ENCODE measurements around the gene ADM2.
A peak's percentile ranks its signal among the peaks of the same experiment; 100 is the strongest.

Gene ADM2

DNA sequence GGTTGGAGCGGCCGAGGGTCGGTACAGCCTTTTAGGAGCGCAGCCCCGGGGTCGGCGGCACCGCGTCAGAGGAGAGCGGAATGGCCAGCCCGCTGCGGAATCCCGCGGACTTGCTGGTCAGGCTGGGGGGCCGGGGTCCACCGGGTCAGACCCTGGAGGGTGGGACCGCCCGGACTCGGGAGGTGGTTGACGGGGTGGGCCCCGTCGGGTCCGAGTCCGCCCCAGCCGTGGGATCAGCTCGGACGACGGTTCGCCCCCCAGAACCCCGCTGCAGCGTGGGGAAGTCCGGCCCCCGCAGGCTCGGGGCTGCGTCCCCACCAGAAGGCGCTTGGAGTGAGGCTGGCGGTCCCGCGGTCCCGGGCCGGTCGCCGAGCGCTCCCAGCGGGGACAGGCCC is 301 bp upstream of the ADM2 start:
- no peaks in the 10 kb centered on the region; the same call in 1 of the 2 replicates for H3K36me3 ChIP-seq (replicated peaks)
- in situ Hi-C loops (cut with MboI; ENCODE audit: low sequenced_read_pairs): no loop called here
- no peak for DNase-seq (ENCODE audit: low spot score in 2 of 2)
- no peaks in the 10 kb centered on the region for H3K4me1 ChIP-seq
- H3K9me3 ChIP-seq: no peaks in the 10 kb centered on the region
- H3K4me3 ChIP-seq: peak overlapping the region; percentile 60
- H3K27me3 ChIP-seq (ENCODE audit: low read depth): no peaks in the 10 kb centered on the region

DNA sequence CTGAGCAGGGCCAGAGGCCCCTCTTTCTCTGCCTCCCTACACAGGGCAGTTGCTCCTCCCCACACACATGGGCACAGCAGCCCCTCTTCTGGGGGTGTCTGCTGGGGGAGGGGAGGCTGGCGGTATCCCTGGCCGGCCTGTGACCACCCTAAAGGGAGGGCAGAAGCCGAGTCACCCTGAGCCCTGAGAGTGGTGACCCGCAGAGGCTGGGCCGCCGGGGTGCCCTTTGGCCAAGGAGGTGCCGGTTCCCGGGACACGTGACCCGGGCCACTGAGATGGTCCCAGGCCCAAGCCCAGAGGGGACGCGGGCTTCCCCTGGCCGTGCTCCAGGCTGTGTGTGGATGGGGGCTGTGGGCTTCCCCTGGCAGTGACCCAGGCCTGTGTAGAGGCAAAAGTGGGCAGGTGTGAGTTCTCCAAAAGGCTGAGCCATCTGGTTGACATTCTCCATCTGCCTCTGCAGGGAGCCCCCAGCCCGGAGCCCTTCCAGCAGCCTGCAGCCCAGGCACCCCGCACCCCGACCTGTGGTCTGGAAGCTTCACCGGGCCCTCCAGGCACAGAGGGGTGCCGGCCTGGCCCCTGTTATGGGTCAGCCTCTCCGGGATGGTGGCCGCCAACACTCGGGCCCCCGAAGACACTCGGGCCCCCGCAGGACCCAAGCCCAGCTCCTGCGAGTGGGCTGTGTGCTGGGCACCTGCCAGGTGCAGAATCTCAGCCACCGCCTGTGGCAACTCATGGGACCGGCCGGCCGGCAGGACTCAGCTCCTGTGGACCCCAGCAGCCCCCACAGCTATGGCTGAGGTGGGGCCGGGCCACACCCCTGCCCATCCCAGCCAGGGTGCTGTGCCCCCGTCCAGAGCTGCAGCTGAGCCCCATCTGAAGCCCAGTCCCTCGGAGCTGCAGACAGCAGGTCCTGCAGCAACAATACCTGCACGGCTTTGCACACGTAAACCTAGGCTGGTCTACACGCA is 1.0 kb downstream of the ADM2 start:
- Histone ChIP-seq H3K27me3 (ENCODE audit: low read depth) (no peaks in the 10 kb centered on the region), H3K9me3 (no peaks in the 10 kb centered on the region), H3K36me3 (replicated peaks) (no peaks in the 10 kb centered on the region; the same call in 1 of the 2 replicates), H3K4me3 (peak overlapping the region; percentile 60), H3K4me1 (no peaks in the 10 kb centered on the region)
- no peak for DNase-seq (ENCODE audit: low spot score in 2 of 2)
- in situ Hi-C loops (cut with MboI; ENCODE audit: low sequenced_read_pairs): no loop called here

DNA sequence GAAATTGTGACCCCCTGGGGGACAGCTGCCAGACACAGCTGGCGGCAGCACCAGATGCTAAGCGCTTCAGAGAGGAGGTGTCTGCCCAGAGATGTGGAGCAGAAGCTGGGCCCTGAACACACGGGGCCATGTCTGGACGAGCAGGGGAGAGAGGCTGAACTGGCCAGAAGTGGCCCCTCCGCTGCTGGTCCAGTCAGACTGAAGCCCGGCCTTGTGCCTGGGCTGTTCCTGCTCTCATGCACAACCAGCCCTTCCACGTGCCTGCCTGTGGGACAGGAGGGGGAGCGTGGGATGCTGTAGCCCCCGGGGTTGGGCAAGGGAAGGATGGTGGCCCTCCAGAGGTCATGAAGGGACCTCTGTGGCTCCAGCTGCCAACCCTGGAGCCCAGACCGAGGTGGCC is 1.8 kb downstream of the ADM2 start:
- Histone ChIP-seq H3K9me3 (no peaks in the 10 kb centered on the region), H3K27me3 (ENCODE audit: low read depth) (no peaks in the 10 kb centered on the region), H3K36me3 (replicated peaks) (no peaks in the 10 kb centered on the region; the same call in 1 of the 2 replicates), H3K4me1 (no peaks in the 10 kb centered on the region), H3K4me3 (no peak overlapping the region)
- no peak for DNase-seq (ENCODE audit: low spot score in 2 of 2)
- in situ Hi-C loops (cut with MboI; ENCODE audit: low sequenced_read_pairs): no loop called here

DNA sequence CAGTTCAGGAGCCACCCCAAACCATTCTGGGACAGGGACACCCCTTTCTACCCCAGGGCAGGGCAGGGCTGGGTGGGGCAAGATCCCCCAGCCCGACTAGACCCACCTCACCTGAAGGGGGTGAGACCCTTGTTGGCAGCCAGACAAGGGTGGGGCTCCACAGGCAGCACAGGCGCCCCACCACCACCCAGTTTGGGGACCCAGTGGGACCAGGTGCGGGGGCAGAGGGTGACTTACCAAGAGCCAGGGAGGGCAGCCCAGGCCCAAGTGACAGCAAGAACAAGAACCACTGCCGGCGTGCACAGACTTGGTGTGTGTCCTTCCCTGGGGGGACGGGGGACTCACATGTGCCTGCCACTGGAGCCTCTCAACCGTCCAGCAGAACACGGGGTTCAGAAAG is 2.2 kb downstream of the ADM2 start:
- Histone ChIP-seq H3K36me3 (replicated peaks) (no peaks in the 10 kb centered on the region; the same call in 1 of the 2 replicates), H3K27me3 (ENCODE audit: low read depth) (no peaks in the 10 kb centered on the region), H3K4me1 (no peaks in the 10 kb centered on the region), H3K9me3 (no peaks in the 10 kb centered on the region), H3K4me3 (no peak overlapping the region)
- no peak for DNase-seq (ENCODE audit: low spot score in 2 of 2)
- in situ Hi-C loops (cut with MboI; ENCODE audit: low sequenced_read_pairs): no loop called here

DNA sequence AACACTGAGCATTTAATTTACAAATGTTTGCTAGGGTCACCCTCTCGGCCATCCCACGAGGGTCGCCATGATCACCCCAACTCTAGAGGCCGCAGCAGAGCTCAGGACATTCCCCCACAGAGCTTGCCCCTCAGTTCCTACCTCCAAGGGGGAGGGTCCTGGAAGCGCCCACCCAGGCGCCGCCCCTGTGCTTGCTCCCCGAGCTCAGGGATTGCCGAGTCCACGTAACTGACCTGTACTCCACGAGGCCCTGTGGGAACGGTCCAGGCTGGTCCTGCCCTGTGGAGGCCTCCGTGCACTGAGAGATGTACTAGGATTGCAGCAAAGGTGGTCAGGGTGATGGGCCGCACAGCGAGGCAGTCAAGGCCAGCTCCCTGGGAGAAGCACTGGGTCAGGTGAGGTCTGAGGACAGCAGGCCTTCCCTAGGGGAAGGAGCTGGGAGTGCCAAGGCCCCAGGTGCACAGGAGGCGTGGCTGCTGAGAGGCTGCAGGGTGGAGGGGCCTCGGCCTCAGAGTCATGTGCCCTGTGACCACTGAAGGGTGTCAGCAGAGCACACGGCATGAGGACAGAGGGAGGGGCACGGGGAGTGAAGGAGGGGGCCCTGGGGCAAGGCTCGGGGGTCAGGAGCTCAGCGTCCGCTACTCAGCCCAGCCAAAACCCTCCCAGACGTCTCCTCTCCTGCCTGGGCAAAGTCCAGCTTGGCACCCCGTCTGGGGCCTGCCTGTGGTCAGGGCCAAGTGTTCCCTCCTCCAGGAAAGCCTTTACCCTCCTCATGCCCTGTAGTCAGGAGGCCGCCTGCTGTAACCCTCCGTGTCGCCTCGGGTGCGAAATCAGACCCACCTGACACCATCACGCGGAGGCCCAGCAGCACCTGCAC is 2.9 kb downstream of the ADM2 start:
- in situ Hi-C loops (cut with MboI; ENCODE audit: low sequenced_read_pairs): no loop called here
- Histone ChIP-seq H3K4me1 (no peaks in the 10 kb centered on the region), H3K4me3 (no peak overlapping the region)

DNA sequence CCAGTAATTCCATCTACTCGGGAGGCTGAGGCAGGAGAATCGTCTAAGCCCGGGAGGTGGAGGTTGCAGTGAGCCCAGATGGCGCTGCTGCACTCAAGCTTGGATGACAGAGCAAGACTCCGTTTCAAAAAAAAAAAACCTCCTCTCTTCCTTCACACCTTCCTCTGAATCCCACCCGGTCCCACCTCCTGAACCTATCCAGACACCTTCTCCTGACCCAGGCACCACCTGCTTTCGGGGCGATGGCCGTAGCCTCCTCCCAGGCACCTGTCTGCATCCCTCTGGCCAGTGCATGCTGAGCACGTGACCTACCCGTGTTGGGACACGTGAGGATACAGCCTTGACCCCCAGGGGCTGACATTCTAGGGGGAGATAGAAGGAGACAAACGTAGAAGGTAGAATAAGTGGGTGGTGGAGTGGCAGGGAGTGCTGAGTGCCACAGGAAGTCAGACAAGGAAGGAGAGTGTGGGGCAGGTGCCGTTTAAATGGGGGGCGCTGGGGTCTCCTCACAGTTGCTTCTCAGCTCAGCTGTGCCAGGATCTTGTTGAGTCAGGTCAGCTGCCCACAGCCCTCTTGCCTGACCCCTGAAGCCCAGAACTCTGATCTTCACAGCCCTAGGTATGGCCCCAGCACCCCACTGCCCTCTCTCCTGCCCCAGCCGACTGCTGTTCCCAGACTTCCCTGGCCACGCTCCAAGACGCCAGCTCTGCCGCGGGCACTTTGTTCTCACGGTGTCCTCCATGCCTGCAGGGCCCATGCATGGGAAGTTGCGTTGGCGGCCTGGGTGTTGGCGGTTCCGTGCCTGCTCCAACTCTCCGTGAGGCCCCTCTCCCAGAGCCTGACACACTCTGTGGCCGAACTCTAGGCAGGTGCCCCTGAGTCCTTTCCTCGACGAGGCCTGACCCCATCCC is 4.1 kb downstream of the ADM2 start:
- H3K36me3 ChIP-seq (replicated peaks): no peaks in the 10 kb centered on the region; the same call in 1 of the 2 replicates
- in situ Hi-C loops (cut with MboI; ENCODE audit: low sequenced_read_pairs): no loop called here
- DNase-seq (ENCODE audit: low spot score in 2 of 2): peak in 1 of 2 experiments; percentile 32
- no peaks in the 10 kb centered on the region for H3K27me3 ChIP-seq (ENCODE audit: low read depth)
- H3K9me3 ChIP-seq: no peaks in the 10 kb centered on the region
- H3K4me3 ChIP-seq: no peak overlapping the region
- no peaks in the 10 kb centered on the region for H3K4me1 ChIP-seq

More for the DNA sequence above, 2.9 kb downstream of the ADM2 start:
- Histone ChIP-seq H3K36me3 (replicated peaks) (no peaks in the 10 kb centered on the region; the same call in 1 of the 2 replicates), H3K9me3 (no peaks in the 10 kb centered on the region), H3K27me3 (ENCODE audit: low read depth) (no peaks in the 10 kb centered on the region)
- DNase-seq (ENCODE audit: low spot score in 2 of 2): no peak

DNA sequence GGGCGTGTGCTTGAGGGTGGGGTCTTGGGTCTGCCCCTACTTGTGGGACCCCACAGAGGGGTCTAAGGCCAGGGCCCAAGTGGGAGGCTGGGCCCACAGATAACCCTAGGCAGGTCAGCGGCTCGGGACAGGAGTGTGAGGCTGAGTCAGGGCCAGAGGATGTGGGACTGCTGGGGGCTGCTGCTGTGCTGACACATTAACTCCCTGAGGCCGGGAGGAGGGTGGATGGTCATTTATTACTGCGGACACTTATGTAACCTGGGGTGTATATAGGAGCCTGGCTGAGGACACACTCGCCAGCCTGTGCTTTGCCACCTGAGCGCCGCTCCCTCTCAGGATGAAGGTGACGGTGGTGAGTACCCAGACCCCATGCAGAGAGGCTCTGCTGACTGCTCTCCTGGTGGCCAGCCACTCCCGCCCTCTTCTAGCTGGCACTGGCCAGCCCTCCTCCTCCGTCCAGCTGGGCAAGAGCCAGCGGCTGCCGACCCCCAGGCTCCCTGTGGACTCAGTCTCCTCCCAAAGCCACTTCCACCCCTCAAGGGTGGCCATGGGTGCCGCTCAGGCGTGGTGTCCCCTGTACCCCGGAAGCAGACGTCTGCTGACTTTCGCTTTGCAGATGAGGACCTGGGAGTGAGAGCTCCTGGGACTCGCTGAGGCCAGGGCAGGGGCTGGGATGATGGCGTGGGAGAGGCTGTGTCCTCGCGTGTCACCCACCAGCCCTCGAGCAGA is 5.4 kb downstream of the ADM2 start, which contains the start of gene MIOX:
TSS of gene MIOX (plus strand) at position 299 of the 729 bp plus-strand sequence. CDS start at position 338, 39 bp downstream.
- in situ Hi-C loops (cut with MboI; ENCODE audit: low sequenced_read_pairs): no loop called here

DNA sequence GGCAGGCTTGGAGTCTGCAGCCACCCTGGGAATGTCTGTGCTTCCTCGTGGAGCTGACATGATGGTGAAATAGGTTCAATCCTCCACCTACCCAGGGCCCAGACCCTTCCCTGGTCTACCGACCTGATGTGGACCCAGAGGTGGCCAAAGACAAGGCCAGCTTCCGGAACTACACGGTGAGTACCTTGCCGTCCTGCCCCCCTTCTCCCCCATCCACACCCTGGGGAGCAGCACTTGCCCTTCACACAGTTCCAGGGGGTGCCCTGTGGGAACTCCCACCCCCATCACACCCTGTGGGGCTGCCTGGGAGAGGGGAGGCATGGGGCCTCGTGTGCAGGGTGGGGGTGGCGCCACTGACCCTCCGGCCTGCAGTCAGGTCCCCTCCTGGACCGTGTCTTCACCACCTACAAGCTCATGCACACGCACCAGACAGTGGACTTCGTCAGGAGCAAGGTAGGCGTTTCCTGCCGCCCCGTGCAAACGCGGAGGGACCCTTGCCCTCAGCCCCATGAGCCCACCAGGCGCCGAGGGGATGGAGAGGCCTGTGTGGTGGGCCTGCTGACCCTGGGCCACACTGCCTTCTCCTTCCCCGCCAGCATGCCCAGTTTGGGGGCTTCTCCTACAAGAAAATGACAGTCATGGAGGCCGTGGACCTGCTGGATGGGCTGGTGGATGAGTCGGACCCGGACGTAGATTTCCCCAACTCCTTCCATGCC is 6.1 kb downstream of the ADM2 start:
- Histone ChIP-seq H3K4me3 (no peak overlapping the region), H3K9me3 (no peaks in the 10 kb centered on the region), H3K36me3 (replicated peaks) (no peaks in the 10 kb centered on the region; the same call in 1 of the 2 replicates), H3K27me3 (ENCODE audit: low read depth) (no peaks in the 10 kb centered on the region), H3K4me1 (no peaks in the 10 kb centered on the region)
- no peak for DNase-seq (ENCODE audit: low spot score in 2 of 2)
- in situ Hi-C loops (cut with MboI; ENCODE audit: low sequenced_read_pairs): no loop called here

More for the DNA sequence above, 5.4 kb downstream of the ADM2 start, which contains the start of gene MIOX:
- Histone ChIP-seq H3K27me3 (ENCODE audit: low read depth) (no peaks in the 10 kb centered on the region), H3K4me3 (no peak within 1 kb of the TSS), H3K4me1 (no peaks in the 10 kb centered on the region), H3K36me3 (replicated peaks) (no peaks in the 10 kb centered on the region; the same call in 1 of the 2 replicates), H3K9me3 (no peaks in the 10 kb centered on the region)
- no peak for DNase-seq (ENCODE audit: low spot score in 2 of 2)

DNA sequence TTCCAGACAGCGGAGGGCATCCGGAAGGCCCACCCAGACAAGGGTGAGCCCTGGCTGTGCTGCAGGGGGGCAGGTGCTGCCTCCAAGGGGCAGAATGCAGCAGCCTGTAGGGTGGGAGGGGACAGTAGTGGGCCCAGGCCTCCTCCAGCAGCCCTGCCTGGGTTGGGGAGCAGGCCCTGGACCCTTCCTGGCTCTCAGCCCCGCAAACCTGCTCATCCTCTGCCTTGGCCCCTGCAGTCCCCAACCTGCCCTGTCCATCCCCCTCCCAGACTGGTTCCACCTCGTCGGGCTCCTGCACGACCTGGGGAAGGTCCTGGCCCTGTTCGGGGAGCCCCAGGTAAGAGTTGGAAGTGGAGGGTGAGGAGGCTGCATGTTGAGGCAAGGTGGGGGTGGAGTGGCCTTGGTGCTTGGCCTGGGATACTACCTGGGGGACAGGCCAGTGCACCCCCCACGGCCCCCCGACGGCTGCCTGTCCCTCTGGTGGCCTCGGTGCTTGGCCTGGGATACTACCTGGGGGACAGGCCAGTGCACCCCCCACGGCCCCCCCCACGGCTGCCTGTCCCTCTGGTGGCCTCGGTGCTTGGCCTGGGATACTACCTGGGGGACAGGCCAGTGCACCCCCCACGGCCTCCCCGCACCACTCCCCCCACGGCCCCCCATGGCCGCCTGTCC is 6.8 kb downstream of the ADM2 start:
- H3K4me3 ChIP-seq: no peak overlapping the region
- H3K36me3 ChIP-seq (replicated peaks): no peaks in the 10 kb centered on the region; the same call in 1 of the 2 replicates
- no peaks in the 10 kb centered on the region for H3K9me3 ChIP-seq
- in situ Hi-C loops (cut with MboI; ENCODE audit: low sequenced_read_pairs): no loop called here
- no peak for DNase-seq (ENCODE audit: low spot score in 2 of 2)
- no peaks in the 10 kb centered on the region for H3K4me1 ChIP-seq
- no peaks in the 10 kb centered on the region for H3K27me3 ChIP-seq (ENCODE audit: low read depth)

DNA sequence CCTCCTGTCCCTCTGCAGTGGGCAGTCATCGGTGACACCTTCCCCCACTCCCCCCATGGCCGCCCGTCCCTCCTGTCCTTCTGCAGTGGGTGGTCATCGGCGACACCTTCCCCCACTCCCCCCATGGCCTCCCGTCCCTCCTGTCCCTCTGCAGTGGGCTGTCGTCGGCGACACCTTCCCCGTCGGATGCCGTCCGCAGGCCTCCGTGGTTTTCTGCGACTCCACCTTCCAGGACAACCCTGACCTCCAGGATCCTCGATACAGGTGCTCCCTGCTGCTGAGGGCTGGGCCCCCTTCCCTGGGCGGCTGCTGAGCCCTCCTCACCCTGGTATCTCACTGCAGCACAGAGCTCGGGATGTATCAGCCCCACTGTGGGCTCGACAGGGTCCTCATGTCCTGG is 7.5 kb downstream of the ADM2 start:
- no peaks in the 10 kb centered on the region for H3K4me1 ChIP-seq
- no peak overlapping the region for H3K4me3 ChIP-seq
- no peaks in the 10 kb centered on the region for H3K27me3 ChIP-seq (ENCODE audit: low read depth)
- H3K36me3 ChIP-seq (replicated peaks): no peaks in the 10 kb centered on the region; the same call in 1 of the 2 replicates
- in situ Hi-C loops (cut with MboI; ENCODE audit: low sequenced_read_pairs): no loop called here
- no peaks in the 10 kb centered on the region for H3K9me3 ChIP-seq
- no peak for DNase-seq (ENCODE audit: low spot score in 2 of 2)

DNA sequence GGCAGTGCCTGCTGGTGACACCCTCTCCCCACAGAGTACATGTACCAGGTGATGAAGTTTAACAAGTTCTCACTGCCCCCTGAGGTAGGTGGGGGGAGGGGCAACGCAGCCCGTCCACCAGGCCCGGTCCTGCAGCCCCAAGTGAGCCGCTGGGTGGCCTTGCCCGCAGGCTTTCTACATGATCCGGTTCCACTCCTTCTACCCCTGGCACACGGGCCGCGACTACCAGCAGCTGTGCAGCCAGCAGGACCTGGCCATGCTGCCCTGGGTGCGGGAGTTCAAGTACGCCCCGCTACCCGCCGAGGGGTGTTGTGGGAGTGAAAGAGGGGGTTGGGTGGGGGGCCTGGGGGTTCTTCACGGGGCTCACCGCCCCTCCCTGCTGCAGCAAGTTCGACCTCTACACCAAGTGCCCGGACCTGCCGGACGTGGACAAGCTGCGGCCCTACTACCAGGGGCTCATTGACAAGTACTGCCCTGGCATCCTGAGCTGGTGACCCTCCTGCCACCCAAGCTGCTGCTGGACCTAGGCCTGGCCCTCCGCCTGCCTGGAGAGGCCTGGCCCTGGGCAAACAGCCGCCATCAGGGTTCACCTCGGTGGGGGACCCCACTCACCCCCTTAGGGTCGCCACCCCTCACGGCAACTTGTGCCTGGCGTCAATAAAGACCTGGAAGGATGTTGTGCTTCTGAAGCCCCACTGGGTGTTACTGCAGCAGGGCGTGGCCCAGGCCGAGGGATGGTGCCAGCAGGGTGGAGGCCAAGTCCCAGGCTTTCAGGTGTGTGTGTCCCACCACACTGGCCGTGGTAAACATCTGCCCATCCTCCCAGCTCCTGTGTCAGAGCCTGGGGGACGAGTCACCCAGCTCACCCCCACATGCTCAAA is 8.3 kb downstream of the ADM2 start:
- no peak for DNase-seq (ENCODE audit: low spot score in 2 of 2)
- no peaks in the 10 kb centered on the region for H3K9me3 ChIP-seq
- H3K4me3 ChIP-seq: no peak overlapping the region
- H3K27me3 ChIP-seq (ENCODE audit: low read depth): no peaks in the 10 kb centered on the region
- in situ Hi-C loops (cut with MboI; ENCODE audit: low sequenced_read_pairs): no loop called here
- H3K36me3 ChIP-seq (replicated peaks): no peaks in the 10 kb centered on the region
- H3K4me1 ChIP-seq: no peaks in the 10 kb centered on the region

Data from HAP-1 (cell line).